ENCODE measurements around the gene DHRS11. TPM values are rescaled to one million over a fixed set of nuclear protein-coding genes. Genes with fewer than 3 reads are reported as not detected.

The DHRS11 gene
- total and polyA plus RNA-seq, 2 of the 4 experiments (the other 2 are of a cell fraction): 7.0 to 14.5 TPM

- no peak overlapping the region for H3K4me2 ChIP-seq (ENCODE audit: low read depth, low read length)
- no peak overlapping the region for H2BK120ac ChIP-seq (ENCODE audit: low read depth, low read length)
Observed at GRCh38 chr17:36609498-36609862, 17.8 kb downstream of the DHRS11 start.

More at GRCh38 chr17:36609498-36609862, 17.8 kb downstream of the DHRS11 start:
- Histone ChIP-seq H3K14ac (replicated peaks; ENCODE audit: low read depth, low read length) (no peak overlapping the region), H2AK5ac (ENCODE audit: low read depth, low read length) (no peak overlapping the region), H2BK15ac (ENCODE audit: low read depth, low read length) (no peak overlapping the region), H2BK20ac (ENCODE audit: low read depth, low read length) (no peak overlapping the region), H3K56ac (ENCODE audit: extremely low read depth, insufficient read depth, low read length) (no peak overlapping the region), H3K27ac (ENCODE audit: insufficient read depth, low read length) (no peak overlapping the region), H3K18ac (ENCODE audit: low read depth, low read length) (no peak overlapping the region), H3K4me1 (ENCODE audit: control insufficient read depth, insufficient read depth, low read length) (no peaks in the 10 kb centered on the region), H3K27me3 (ENCODE audit: control insufficient read depth, insufficient read depth, low read length) (no peaks in the 10 kb centered on the region), H4K8ac (ENCODE audit: low read depth in 2 of 2, low read length in 2 of 2) (no peak overlapping the region), H4K20me1 (ENCODE audit: insufficient read depth, low read length) (peaks cover 20% of the 10 kb centered on the region), H3K4ac (ENCODE audit: low read depth, low read length) (no peak overlapping the region), H4K5ac (ENCODE audit: low read depth, low read length) (no peak overlapping the region), H3K23ac (ENCODE audit: low read depth, low read length) (no peak overlapping the region), H3K4me3 (ENCODE audit: insufficient read depth, low read depth, low read length) (no peak overlapping the region), H4K91ac (ENCODE audit: insufficient read depth, low read depth, low read length) (no peak overlapping the region), H2AFZ (replicated peaks; ENCODE audit: low read length, poor library complexity) (no peak overlapping the region), H3K79me1 (ENCODE audit: low read depth in 1 of 2, low read length in 2 of 2) (peaks cover 9 to 13% of the 10 kb centered on the region in 2 experiments), H3K9ac (ENCODE audit: low read depth, low read length) (no peak overlapping the region), H3K9me3 (ENCODE audit: control insufficient read depth, insufficient read depth, low read length) (no peaks in the 10 kb centered on the region), H2BK5ac (ENCODE audit: low read depth, low read length, poor library complexity, severe bottlenecking) (no peak overlapping the region), H3K36me3 (ENCODE audit: control insufficient read depth, insufficient read depth, low read length) (peaks cover 1% of the 10 kb centered on the region; the same call in 1 of the 2 replicates), H2AK9ac (replicated peaks; ENCODE audit: low read depth, low read length, poor library complexity) (no peak overlapping the region), H3K9me1 (ENCODE audit: insufficient read depth, low read length) (peaks cover 15% of the 10 kb centered on the region; the same call in 1 of the 2 replicates)
- TF ChIP-seq CEBPB (IDR thresholded peaks at IDR 0.05; ENCODE audit: low read depth, low read length) (no peak), CTCF (conservative IDR thresholded peaks at IDR 0.05; ENCODE audit: low read depth, low read length) (no peak), MXI1 (IDR thresholded peaks at IDR 0.05; ENCODE audit: borderline replicate concordance, low read depth, low read length) (no peak), FOS (IDR thresholded peaks at IDR 0.05; ENCODE audit: low read depth, low read length) (no peak), MAFK (IDR thresholded peaks at IDR 0.05; ENCODE audit: low read depth, low read length) (no peak), MAZ (IDR thresholded peaks at IDR 0.05; ENCODE audit: borderline replicate concordance, low read depth, low read length) (no peak), RCOR1 (IDR thresholded peaks at IDR 0.05; ENCODE audit: insufficient replicate concordance, low read length) (no peak), RAD21 (IDR thresholded peaks at IDR 0.05; ENCODE audit: low read length) (no peak), NFE2L2 (IDR thresholded peaks at IDR 0.05; ENCODE audit: low read depth, low read length) (no peak), ELK1 (IDR thresholded peaks at IDR 0.05; ENCODE audit: borderline replicate concordance, low read depth, low read length) (no peak), SMC3 (IDR thresholded peaks at IDR 0.05; ENCODE audit: low read depth, low read length) (no peak), USF2 (IDR thresholded peaks at IDR 0.05; ENCODE audit: low read depth, low read length) (no peak), POLR2A (IDR thresholded peaks at IDR 0.05; ENCODE audit: low read depth, low read length) (no peak)
- in situ Hi-C loops (cut with MboI; ENCODE audit: low sequenced_read_pairs): loop anchor here (10.0 kb wide), 1 partner anchor 765 kb away; the partner anchor contains the start of gene C17orf78
- BruUV-seq (replicated peaks): no TSS peak
- 80% methylated on average over 1 of the region's 7 CpGs; no CpG with 5 or more reads in 1 of the 2 experiments for WGBS, 2 experiments (ENCODE audit: extremely low coverage in 2 of 2, insufficient read length in 1 of 2)
- intact Hi-C loops (cut with micrococcal nuclease): no loop called here
- ChIA-PET CTCF (no interaction called here), POLR2A (ENCODE audit: unreplicated experiment) (no interaction called here)
- dilution Hi-C loops (cut with HindIII; ENCODE audit: low sequenced_read_pairs, unreplicated experiment): no loop called here
- DNase-seq (no peak), ATAC-seq (ENCODE audit: low read depth) (no peak)
